ENCODE data around the gene GNGT2.

GRCh38 chr17:49201481-49201927 lies 8.9 kb downstream of the GNGT2 start:
- TF ChIP-seq EZH2 (optimal IDR thresholded peaks at IDR 0.05; ENCODE audit: low read depth, low read length) (no peak), EZH2phosphoT487 (IDR thresholded peaks at IDR 0.05; ENCODE audit: low read length) (no peak)
